SK-N-DZ (cell line): ENCODE results near the gene ANKRD27.

Experiments
- DNase-seq: peaks from one replicate; pipeline ENCODE4 v3.0.0-alpha.2; 2015; ENCODE audit warnings: low spot score
- small RNA-seq, 2 experiments: library from RNA; depleted of rRNA; stranded (forward); fragments of <200 nt; gene quantifications; one replicate each; pipeline ENCODE3, GENCODE V24; 2014

Gene ANKRD27

DNA sequence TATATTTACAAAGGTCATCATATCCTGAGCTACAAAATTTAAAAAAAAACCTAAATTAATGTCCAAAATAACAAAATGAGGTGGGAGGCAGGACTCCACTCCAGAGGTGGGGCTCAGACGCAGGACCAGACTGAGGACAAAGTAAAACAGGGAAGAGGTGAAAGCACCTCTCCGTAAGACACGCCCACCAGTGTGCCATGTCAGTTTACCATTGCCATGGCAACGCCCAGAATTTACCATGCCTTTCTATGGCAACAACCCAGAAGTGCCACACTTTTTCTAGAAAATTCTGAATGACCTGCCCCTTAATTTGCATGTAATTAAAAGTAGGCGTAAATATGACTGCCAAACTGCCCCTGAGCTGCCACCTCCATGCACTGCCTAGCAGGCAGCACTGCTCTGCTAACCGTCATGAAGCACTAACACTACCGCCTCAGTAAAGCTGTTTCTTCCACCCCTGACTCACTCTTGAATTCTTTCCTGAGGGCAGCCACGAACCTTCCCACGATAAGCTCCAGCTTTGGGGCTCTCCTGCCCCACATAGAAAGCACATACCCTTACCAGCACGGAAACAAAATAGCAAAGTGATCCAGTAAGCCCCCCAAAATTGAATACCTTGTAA is 116.3 kb downstream of the ANKRD27 start:
- DNase-seq = no peak

DNA sequence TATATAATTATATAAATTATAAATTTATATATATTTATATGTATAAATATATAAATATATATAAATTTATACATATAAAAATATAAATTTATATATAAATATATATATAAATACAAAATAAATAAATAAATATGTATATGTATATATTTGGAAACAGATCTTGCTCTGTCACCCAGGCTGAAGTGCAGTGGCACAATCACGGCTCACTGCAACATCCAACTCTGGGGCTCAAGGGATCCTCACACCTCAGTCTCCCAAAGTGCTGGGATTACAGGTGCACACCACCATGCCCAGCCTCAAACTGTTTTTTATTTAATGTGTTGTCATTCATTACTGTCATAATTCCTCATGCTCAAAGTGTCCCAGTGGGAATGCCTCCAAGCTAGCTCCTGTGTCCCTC is 119.2 kb downstream of the ANKRD27 start:
- no peak for DNase-seq

DNA sequence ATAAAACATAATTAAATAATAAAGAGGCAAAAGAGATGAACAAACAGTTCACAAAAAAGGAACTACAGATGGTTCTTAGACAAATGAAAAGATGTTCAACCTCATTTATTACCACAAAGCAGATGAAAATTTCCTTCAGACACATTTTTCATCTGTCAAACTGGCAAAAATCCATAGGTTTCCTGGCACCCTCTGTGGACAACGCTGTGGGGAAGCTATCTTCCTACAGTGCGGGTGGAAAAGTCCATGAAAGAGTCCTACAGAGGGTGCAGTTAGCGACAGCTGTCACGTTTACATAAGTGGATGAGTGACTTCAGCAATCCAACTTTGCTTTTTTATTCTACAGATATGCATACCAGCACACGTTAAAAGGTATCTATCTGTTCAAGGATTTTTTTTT is 124.3 kb downstream of the ANKRD27 start:
- no peak for DNase-seq

Small RNAs within 50 kb of the gene (small RNA-seq; reads per million reads assigned to genes)
- gene RN7SL789P (0 reads per million in 2 experiments), gene SNORA68B (0.04 to 0.13 reads per million in 2 experiments)
